Anterior cingulate cortex (tissue), 58 donors: ENCODE data around the gene PAK1.
A peak's percentile ranks its signal among the peaks of the same experiment; 100 is the strongest.

Source experiments
- DNase-seq, 58 donors: peaks; one replicate each; lab custom pipeline; 2025; lab: John Stamatoyannopoulos, UW

Gene PAK1

DNA sequence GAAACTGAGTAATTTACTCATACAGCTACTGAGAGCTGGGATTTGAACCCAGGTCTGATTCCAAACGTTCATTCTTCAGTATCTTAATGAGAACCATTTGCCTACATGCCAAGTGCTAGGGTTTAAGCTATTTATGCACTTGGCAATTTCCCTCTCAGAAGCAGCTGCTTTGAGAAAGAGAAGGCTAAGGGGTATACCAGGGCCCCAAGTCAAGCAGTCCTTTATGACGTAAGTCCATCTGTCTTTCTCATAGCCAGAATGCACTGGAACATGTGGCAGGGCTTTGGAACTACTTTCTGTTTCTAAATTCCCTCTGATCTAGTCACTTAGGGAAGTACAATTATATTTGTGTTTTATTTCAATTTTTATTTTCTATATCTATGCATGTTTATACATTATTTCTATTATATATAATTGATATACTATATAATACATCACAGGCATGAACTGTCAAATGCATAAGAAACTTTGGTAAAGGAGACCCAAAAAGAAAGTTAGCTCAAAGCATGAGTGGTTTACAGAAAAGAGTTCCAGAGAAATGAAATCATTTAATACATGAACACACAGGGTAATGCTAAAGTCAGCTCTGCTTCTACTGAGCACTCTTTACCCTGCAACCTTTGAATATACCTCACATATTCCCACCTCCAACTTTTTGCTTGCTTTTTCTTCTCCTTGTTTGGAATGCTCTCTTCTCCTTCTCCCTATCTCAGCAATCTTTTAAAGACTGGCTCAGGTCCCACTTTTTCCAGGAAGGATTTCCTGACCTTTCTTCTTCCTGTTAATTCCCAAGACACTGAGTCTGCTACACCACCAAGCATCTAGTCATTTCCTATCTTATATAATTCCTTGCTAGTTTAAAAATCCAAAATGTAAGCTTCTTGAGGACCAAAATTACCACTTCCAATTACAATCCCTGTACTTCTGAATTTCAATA lies 91.9 kb downstream of the PAK1 start:
- DNase-seq = no peak

GRCh38 chr11:77379934-77380333 lies 94.0 kb downstream of the PAK1 start:
- no peak for DNase-seq

DNA sequence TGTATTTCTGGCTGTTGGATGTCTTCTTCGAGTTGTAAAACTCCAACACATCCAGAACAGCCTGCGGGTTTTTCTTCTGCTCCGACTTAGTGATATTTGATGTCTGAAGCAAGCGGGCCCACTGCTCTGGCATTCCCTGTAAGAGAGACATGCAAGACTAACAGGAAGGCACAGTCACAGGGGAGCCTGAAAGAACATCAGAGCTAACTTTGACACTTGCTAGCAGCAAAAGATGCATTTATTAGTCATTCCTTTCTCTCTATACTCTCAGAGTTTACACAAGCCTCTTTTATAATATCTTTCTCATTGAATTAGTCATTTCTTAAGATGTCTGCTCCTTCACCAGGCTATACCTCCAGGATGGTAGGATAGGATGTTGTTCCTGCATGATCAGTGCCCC lies 94.6 kb downstream of the PAK1 start:
- peak in 1 of 58 donors; percentile 12 for DNase-seq

- DNase-seq = no peak
These were observed 96.2 kb downstream of the PAK1 start for GRCh38 chr11:77377734-77378133.

- DNase-seq = no peak
These were observed 98.8 kb downstream of the PAK1 start for GRCh38 chr11:77375107-77375506.

GRCh38 chr11:77374611-77375031 lies 99.3 kb downstream of the PAK1 start:
- DNase-seq = no peak

GRCh38 chr11:77374108-77374507 lies 99.8 kb downstream of the PAK1 start:
- no peak for DNase-seq

DNA sequence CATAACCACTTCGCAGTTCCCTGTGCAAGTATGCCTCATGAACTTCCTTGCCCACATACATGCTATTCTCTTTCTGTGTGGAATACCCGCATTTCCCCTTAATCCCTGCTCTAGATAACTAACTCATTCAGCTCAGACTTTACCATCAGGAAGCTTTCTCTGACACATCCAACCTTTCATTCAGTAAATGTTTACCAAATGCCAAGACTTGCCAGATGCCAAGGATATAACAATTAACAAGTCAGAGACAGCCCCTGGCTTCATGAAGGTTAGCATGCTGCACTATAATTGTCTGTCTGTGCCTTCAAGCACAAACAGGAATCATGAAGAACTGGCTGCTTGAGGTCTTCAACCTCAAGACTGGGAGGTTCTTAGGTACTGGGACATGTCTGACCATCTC lies 101.2 kb downstream of the PAK1 start:
- no peak for DNase-seq

DNA sequence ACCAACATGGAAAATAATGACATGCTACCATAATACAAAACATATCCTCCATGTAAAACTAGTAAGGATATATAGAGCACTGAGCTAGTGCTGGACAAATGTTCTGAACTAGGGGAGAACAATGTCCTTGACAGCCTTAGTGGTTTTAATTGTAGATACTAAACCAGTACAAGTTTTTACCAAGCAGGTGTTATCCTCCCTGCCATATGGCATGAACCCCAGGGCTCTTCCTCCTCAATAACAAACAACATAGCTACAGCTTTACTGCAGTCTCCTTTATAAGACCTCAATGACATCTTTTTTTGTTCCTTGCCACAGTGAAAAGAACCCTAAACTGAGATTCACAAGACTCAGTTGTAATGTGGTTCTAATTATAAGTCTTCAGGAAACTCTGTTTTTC lies 102.2 kb downstream of the PAK1 start:
- DNase-seq = no peak

DNA sequence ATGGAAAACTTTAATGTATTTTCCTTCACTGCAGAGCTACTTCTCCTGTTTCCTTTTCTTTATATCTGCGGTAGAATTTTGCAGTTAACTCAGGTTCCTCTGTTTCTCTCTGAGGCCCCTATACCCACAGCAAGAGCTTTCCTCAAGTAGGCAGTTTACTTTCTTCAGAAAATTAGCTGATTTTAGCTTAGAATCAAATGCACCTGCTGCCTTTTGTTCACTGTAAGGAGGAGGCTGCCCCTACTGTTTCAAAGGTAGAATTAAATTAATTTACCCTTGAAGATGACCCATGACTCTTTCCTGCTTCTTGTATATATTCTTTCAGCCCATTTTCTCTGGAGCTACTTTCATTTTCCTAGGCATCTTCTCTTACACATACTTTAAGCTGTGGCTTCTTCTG lies 103.7 kb downstream of the PAK1 start:
- DNase-seq = no peak

GRCh38 chr11:77361184-77361583 lies 112.7 kb downstream of the PAK1 start:
- no peak for DNase-seq

DNA sequence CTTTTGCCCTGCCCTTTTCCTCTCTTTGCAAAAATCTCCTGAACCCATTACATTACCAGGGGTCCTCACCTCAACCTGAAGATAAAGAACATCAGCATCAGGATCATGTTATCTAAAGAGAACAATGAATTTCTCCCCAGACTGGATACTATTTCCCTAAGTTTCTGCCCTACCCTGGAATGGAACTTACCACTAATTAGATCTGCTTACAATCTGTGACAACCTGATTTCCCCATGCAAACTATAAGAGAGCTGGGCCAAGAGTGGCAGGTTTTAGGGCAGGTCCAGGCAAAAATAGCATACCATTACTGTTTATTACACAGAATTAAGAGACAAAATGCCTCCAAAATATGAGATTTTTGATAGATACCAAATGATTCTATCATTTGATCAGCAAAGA lies 114.4 kb downstream of the PAK1 start:
- no peak for DNase-seq

GRCh38 chr11:77353131-77353530 lies 120.8 kb downstream of the PAK1 start:
- no peak for DNase-seq

DNA sequence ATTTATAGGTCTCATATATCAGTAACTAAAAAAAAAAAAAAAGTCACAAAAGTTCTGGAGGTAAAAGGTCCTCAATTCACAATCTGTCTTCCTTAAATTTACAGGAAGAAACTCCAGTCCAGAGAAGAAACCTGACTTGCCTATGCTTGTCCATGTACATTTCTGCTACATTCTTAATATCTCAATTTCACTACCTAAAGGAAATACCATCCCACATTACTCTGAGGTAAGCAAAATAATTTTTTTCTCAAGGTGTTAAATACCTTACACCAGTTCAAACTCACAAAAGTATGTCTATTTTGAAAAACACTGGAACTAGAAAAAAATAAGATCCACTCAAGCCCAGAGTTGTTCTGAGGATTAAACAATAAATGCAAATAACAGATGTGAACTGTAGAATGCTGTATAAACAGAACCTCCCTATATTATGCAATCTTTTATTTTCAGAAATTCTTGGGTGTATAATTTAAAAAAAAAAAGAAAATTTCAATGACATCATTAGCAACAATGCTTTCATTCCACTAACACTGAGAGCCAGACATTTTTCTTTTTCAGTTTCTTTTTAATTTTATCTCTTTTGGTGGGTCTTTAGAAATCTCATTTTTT lies 122.5 kb downstream of the PAK1 start:
- DNase-seq = no peak

DNA sequence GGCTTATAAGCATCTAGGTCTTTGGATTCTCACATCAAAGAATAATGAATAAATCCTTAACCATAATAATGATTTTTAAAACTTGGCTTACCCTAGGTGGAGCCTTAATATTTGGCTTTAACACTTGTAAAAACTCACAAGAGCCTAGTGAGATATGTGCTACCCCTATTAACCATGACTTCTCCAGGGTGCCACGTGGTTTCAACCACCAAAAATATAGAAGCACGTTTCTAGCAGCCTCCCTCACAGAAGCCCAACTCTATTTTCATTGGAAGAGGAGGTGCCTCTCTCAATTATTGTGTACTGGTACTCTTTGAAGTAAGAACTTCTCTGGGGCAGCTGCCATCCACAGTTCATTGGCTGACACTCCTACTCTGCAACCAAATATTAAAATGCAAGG lies 125.9 kb downstream of the PAK1 start:
- no peak for DNase-seq

DNA sequence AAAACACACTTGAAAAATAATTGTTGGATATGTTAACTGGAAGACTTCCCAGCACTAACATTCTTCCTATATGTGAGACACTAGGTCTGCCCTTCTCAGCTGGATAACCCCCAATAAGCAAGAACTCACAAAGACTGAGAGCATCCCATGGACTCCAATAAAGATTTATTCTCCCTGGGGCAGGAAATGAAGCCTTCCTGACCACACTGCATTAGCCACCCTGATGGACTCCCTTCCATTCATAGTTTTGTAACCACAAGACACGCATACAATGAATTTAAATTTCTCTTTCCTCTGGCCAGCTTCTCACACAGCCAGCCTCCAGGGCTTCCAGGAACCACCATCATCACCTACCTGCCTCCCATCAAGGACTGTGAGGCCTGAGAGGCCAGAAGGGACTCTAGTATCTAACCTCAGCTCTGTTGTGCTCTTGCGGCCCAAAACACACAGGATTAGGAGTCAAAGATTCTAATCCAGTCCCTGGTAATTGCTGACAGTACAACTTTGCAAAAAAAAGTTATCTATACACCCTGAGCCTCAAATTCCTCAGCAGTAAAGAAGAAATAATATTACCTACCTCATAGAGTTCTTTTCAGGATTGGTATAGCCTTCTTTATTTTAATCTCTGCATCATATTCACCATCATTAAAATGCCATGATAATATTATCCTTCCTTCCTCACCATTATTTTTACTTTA lies 126.8 kb downstream of the PAK1 start:
- DNase-seq = no peak

DNA sequence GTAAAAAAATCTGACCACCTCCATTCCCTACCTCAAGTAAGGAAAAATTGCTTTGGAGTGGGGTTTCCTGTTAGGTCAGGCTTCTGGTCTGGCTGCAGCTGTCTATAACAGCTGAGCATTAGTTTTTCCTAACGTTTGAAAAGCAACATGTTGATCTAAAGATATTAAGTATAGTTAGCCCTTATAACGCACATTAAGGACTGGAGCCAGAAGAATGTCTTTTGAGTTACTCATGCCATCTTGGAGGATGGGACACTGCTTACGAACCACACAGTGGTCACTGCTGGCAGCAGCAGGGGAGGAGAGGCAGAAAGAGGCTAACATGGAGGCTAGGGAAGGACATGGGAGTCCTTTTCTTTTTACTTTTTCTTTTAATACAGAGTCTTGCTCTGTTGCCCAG lies 128.3 kb downstream of the PAK1 start:
- no peak for DNase-seq

DNA sequence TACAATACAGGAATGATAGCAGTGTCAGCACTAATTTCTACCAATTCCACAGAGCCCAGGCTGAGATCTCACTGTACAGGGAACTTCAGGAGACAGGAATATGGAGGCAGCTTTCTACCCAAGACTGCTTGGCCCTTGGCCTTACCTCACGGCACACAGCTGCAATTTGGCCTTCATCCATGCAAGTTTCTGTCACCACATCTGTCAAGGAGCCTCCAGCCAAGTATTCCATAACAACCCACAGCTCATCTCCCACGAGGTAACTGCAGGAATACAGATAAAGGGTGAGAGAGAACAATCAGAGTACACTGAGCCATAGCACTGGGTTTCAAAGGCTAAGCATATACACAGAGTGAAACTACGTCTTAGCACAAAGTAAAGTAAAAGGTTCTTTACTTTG lies 133.4 kb downstream of the PAK1 start:
- no peak for DNase-seq

GRCh38 chr11:77332259-77332658 lies 141.6 kb downstream of the PAK1 start:
- DNase-seq = no peak

DNA sequence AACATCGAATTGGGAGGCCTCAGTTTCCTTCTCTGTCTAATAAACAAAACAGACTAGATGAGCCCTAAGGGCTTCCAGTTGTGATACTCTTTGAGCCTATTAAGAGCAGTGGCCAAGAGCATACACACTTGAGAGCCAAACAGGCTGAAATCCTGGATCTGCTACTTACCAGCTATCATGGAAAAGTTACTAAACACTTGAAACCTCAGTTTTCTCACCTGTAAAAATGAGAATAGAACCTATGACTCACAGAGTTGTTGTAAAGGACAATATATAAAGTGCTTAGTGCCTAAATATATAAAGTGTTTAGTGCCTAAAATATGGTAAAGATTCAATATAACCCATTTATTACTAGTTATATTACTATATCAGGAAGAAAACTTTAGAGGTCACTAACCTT lies 148.7 kb downstream of the PAK1 start:
- DNase-seq = no peak

DNA sequence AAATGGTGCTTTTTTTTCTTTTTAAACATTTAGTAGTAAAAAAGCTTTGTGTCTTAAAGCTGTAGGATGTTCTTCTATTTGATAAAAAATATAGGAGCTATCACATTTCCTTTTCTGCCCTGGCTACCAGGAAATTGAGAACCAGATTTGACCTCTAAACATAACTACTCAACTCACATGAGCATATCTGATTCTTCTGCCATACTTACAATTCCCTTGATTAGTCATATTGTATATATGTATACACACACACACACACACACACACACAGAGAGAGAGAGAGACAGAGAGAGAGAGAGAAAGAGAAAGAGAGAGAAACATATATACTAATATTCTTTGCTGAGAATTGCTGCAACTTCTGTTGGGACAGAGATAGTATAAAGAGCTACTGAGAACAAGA lies 149.4 kb downstream of the PAK1 start:
- no peak for DNase-seq
